HG03196 (cell line): ENCODE measurements around the gene FBXL17.

Experiments
- ATAC-seq: cut with Tn5 transposase; IDR thresholded peaks from one replicate; pipeline ENCODE4 v1.9.1; 2021; ENCODE audit not compliant: unreplicated experiment

Gene FBXL17

DNA sequence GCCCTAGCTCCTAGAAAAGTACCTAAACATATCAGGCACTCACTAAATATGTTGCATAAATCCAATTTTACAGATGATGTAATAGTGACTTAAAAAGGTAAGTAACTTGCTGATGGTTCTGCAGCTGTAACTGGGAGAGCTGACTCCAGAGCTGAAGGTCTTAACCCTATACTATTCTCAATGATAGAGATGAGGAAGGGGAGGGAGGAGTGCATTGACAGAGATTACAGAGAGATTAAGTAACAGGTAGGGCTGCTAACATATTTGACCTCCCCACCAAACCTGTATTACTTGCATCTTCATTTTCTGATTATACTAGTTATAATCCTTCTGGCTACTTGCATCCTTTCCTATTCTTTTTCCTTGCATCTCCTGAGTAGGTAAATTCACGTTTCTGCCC, 455.8 kb downstream of the FBXL17 start:
- no peak for ATAC-seq

DNA sequence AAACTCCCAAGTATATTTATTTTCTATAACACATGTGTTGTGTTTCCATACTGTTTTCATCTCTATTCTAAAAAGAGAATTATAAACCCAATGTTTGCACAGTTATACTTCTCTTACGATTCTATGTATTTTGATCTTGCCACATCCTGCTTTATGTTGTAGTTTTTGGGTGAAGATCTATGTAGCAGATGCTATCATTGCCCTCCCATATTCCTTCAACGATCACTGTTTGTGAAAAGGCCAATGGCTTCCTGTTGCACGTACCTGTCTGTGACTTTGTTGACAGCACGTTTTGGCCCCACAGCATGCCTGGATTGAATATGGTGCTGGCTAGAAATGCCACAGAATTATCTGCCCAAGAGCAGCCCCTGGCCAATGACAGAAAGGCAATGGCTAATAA, 456.7 kb downstream of the FBXL17 start:
- ATAC-seq: no peak

DNA sequence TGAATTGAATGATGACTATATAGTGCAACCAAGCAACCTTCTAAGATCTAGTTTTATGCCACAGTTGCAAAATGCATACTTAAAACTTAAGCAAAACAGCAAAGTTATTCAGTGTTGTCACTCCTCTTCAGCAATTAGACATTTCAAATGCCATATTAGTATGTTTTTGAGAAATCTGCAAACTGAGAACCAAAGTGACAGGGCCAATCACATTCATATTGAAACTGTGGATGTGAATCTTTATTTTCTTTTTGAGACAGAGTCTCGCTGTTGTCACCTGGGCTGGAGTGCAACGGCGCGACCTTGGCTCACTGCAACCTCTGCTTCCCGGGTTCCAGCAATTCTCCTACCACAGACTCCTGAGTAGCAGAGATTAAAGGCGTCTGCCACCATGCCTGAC, 461.9 kb downstream of the FBXL17 start:
- ATAC-seq: no peak

DNA sequence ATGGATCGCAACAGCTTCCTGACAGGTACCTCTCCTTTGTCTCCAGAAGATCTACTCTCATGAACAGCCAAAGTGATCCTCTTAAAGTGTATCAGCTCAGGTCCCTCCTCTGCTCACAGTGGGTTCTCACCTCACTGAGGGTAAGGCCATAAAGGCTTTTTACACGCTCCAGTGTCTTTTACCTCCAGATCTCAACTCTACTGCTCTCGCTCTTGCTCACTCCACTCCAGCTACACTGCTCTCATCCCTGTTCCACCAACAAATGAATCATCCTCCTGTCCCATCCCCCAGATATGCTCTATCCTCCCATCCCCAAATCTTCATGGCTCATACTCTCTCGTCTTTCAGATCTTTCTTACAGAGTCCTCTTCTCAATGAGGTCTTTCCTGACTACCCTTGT, 462.5 kb downstream of the FBXL17 start:
- ATAC-seq: no peak

DNA sequence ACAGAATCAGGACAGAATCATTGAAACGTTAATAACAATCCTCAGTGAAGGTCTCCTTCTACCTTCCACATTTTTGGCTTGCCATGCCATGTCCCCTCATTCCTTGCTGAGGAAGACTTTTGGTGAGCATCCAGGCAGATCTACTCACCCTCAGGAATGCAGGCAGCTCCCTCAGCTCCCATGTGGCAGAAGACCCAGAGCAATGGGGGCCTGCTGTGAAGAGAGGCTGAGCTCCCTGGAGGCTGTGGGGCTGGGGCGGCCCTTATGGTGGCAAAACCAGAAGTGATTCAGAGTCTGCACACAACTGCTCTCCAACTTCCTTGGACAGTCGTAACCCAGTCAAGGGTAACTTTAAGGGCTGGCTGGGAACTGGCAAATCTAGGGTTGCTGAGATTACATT, 463.9 kb downstream of the FBXL17 start:
- no peak for ATAC-seq

DNA sequence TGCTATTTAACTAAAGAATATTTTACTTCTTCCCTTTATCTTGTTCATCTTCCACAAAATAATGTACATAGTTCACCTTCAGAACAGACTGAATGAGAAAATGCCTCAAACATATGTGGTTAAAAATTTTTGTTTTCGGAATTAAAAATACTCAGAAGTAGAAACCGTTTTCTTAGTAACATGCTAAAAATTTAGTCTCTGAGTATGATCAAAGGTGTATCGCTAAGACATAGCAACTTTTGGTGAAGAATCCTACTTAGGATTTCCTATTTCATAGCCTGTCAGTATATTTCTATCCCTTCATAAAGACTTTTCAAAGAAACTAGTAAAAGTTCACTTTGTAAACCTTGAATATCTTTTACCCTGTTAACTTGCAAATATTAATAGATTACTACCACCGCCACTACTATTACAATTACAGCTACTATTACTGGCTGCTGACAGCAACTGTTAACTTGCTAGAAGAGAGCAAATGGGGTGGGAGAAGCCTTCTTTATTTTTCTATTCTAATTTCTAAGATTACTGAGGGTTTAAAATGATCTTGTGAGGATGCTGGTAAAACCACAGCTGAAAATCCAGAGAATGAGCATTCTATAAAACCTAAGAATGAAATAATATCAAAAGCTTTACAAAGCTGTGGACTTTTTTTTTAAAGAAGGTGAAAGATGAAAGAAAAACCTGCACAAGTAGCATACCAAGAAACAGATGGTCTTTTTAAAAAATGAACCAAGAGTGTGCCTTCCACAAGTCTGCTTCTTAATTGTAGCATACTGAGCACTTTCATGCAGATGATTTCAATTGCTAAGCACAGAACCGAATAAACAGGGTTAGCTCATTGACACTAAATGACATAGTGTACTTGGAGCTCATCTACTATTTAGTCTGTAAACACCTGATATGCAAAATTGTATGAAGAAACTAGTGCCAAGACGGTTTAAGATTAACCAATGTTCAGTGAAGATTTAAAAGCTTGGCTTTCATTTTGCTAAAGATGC, 464.9 kb downstream of the FBXL17 start:
- ATAC-seq: no peak

DNA sequence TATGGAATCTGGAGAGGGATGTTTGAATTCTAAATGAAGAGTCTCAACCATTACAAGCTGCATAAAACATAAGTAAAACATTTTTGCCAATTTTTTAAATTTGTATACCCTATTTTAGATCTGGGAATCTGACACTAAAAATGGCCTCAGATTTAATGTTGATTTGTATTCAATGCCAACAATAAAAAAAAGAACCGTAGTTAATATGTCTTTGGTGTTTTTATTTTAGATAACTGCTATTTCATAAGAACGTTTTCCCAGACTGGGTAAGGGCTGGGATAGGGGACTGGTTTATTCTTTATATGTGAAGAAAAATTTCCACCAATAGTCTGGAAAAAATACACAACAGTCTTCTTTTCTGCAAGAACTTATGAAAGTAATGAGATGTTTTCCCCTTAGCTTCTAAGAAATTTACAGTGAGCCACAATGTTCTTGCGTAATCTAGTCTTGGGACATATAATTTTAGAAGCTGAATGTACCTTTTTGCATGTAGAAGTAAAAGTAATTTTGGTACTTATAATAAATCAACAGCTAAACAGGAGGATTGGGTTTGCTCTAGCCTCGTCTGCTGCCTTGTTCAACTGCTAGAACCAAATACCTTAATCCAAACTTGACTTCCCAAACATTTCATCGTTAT, 466.6 kb downstream of the FBXL17 start:
- ATAC-seq: no peak

DNA sequence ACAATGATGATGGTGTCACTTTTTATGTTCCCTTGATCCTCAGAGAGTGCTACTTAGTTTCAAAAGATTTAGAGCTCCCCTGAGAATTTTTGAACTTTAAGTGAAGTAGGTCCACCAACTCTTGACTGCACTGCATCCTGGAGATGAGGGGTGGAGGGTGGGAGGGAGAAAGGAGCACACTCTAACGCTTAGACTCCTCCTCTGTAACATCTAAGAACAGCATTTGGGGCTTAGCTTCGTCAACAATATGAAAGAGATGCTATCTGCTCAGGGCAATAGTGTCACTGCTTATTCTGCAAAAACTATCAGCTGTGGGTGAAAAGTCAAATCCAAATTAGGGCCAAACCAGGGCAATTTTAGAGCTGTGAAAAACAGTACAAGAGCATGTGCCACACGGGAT, 468.4 kb downstream of the FBXL17 start:
- no peak for ATAC-seq

DNA sequence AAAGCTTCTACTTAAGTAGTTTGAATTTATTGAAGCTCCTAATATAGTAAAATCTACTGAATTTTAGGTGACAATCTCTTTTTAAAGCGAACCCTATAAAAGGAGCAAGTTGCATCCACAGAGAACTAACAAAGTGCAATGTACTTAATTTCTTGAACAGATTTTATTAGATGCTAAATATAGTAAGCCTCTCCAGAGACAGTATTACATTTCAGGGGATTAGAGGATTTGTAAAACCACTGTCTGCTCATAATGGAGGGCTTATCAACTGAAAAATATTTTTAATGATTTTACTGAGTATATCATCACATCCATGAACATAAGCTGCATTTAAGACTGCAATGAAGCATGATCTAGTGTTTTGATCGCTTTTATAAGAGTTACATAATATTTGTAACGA, 481.2 kb downstream of the FBXL17 start:
- ATAC-seq: no peak

DNA sequence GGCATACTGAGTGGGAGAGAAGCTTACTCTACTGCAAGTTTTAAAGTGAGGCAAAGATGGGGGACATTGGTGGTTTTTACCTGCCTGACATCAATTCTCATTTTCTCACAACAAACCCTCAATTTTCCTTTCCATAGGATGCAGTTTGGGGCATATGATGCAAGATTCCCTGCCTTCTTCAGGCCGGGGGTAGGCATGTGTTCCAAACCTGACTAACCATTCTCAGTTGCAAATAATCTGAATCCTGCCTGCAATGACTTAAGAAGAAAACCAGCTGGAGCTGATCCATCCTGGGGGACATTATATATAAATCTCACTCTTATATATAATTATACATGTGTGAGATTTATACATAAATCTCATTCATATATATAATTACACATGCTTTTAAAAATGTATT, 487.5 kb downstream of the FBXL17 start:
- ATAC-seq: no peak

DNA sequence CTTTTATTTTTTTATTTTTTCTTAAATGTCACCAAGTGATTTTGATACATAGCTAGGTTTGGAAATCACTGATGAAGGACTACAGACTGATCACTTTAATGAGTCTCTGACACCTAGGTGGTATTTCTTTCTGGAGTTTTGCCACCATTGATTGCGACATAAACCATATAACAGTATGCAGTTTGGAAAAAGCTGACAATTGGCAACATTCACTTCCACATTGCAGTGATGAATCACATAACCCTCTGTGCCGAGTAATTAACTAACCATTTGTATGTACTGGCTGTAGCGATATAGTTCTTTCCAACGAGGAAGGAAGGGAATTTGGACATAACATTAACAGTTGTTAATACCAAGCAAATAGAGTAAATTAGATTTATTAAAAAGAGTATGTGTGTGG, 488.3 kb downstream of the FBXL17 start:
- no peak for ATAC-seq

DNA sequence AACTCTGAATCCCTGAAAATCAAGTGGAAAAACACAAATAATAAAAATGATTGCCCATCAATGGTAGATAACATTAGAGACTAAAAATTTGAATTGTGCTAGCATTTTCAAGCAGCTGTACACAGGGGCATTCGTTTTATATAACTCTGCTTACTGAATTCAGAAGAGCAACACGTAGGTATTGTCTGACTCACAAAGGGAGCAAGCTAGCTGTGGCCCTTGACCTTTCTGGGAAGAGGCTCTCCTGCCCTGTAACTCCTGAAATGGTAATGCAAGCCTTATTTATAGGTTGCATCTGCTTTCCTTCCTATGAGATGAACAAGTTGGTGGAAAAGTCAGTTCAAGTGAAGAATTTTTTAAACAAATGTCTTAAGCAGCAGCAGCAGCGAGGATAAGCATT, 492.5 kb downstream of the FBXL17 start:
- no peak for ATAC-seq

DNA sequence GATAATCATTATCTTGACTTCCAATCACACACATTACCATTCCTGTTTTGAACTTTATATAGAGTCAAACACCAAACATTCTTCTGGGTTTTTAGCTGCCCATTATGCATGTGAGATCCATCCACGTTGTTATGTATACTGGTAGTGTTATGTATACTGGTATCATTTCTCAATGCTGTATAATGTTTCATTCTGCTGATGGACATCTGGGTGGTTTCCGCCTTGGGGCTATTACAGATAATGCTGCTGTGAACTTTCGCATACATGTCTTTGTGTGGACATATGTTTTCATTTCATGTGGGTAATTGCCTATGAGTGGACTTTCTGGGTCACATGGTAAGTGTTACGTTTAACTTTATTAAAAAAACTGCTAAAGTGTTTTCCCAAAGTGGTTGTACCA, 493.4 kb downstream of the FBXL17 start:
- ATAC-seq: no peak

DNA sequence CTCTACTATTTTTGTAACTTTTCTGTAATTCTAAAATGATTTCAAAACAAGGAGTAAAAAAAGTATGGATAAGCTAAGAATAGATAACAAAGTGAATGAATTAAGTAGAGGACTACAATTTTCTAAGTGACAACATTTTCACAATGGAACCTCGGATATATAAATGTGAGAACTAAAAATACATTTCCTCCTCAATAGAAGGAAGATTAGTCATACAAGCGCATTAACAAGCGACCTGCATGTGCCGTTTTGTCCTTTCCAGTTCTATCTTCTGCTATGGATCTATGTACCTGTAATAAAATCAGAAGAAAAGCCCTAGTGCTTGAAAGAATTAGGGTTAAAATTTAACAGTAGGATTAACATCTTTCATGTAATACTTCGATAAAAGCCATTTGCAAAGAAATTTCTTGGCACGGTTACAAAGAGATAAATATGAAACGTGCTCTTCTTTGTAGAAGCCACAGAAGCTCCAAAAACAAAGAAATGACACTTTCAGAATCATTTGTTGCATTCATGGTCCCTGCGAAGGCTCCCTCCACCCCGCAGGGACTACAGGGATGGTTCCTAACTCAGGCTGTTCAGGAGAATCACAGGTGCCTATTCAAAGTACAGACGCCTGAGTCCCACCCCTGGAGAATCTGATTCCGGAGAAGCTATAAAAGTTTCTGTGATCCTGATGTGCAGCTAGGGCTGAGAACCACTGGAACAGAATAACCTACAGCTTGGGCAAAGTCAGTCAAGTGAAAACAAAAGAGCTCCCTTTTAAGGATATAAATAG, 494.5 kb downstream of the FBXL17 start:
- no peak for ATAC-seq

DNA sequence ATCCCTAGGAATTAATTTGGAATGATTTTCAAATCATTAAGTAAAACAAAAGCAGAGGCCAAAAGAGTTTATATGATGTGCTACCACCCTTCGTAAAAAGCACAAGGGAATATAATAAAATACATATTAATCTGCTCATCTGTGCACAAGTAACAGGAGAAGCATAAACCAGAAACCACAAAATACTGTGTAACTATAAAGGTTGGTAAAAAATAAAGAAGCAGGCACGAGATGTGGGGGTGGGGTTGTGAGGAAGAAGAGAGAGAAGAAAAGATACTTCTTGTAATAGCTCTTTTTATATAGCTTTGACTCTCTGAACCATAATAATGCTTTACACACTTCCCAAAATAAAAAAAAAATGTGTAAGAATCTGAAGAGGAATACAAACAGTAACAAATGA, 496.3 kb downstream of the FBXL17 start:
- ATAC-seq: no peak

DNA sequence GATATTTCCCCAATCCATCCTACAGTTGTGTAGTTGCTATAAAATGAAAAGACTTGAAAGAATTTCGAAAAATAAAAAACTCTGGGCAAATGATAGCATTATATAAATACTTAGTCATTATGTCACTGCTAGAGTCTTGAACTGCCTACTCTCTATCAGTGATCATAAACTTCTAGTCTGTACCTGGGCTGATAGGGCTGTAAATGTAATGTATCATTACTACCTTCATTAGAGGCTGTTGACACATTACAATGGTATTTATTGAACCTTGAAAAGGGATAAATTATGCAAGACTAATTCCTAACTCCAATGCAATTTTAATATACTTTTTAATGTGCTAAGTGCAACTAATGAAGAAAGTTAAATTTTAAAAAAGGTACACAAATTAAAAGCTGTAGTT, 497.0 kb downstream of the FBXL17 start:
- ATAC-seq: no peak

DNA sequence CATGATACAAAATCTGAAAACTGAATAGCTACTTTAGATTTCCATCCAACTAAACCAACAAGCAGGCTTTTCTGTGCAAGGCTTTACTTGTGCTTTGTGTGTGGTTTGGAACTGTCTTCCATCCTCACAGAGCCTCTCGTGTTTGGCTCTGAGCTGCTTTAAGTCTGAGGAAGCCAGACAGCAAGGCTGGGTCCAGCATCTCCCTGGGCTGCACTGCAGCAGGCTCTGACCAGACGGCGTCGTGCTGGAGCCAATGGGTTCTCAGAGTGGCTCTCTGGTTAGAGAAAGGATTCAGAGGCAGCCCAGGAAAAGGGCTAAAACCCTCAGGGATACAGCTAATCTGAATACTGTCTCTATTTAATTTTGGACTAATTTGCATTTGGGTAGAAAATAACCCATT, 503.2 kb downstream of the FBXL17 start:
- ATAC-seq: no peak

DNA sequence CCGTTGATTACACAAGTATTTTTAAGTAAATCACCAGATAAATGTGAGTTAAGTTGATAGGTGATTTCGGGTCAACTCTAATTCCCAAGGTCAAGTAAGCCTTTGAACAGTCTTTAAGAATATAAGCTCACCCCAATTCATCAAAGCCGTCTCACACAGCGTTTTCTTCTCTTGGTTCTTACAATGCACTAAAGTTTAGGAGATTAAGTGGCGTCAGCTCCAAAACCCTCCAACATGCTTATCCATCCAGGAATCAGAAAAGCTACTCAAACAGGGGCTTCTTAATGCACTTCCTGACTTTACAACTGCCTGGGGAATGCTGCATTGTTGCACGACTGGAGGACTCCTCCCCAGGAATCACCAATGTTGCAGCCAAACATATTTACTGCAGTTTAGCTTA, 505.0 kb downstream of the FBXL17 start:
- no peak for ATAC-seq

DNA sequence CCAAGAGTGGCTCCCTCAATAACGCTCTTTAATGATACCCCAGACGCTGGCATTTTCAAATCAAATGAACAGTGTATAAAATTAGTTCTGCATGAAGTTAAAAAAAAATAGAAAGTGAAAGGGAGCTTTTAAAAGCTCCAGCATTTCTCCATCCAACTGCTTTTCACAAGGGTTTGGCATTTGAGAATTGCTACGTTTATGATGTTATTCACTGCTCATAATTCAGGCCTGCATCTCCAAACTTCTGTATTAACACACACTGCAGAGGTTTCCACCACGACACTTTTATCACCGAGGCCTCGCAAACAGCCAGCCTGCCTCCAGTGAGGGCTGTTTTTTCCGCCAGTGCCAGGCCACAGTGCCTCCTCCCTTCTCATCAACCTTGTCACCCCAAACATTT, 505.6 kb downstream of the FBXL17 start:
- ATAC-seq: no peak

DNA sequence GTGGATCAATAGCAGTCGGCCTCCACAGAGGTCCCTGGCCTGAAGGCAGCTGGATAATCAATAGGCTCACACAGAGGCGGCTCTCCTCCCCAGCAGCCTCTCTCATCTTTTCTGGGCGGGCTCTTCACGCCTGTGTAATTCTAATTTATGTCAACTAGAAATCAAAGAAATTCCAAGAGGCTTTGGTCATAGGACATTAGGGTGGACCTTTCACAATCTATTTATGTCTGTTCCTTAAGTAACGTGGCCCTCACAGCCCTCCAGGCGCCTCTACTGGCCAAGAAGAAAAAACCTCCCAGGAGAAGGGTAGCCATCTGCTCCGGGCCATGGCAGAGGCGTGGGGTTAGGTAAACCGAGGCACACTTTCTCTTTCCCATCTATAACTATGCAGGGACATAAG, 506.1 kb downstream of the FBXL17 start:
- no peak for ATAC-seq

DNA sequence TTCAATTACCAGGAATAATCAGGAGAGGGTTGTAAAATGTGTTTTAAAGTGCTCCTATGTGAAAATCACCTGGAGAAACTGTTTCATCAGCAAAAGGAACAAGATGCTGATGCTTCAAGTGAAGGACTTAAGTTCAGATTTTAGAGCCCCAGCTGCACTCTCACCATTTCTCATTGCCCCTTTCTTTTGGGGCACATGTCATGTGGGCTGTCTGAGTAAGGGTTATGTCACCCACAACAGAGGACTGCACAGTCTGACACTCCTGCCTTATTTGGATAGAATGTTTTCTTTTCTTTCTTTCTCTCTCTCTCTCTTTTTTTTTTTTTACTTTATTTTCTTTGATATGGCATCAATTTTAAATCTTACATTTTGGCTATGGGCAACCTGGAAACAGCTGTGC, 507.1 kb downstream of the FBXL17 start:
- no peak for ATAC-seq

DNA sequence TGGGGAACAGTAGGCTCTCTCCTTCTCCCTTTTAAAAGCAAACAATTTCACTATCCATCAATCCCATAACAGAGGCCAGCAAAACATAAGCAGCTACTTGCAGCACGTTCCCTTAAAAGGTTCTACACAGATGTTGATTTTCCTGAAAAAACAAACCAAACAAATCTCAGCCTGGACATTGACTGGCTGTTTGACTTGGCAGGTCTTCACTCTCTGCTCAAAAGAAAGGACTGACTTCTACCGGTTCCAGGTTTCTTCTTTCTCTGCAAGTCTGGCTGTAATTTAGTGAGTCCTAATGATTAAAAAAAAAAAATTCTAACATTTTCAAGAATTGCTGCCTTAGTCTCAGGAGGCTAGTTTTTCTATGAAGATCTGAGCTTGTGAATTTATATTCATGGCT, 508.0 kb downstream of the FBXL17 start:
- no peak for ATAC-seq
